HG03460 (cell line): Measurements from ENCODE around the gene TRAFD1.

ENCODE experiments used
- ATAC-seq: cut with Tn5 transposase; IDR thresholded peaks from one replicate; pipeline ENCODE4 v1.9.1; 2021; ENCODE audit not compliant: unreplicated experiment

Gene TRAFD1

DNA sequence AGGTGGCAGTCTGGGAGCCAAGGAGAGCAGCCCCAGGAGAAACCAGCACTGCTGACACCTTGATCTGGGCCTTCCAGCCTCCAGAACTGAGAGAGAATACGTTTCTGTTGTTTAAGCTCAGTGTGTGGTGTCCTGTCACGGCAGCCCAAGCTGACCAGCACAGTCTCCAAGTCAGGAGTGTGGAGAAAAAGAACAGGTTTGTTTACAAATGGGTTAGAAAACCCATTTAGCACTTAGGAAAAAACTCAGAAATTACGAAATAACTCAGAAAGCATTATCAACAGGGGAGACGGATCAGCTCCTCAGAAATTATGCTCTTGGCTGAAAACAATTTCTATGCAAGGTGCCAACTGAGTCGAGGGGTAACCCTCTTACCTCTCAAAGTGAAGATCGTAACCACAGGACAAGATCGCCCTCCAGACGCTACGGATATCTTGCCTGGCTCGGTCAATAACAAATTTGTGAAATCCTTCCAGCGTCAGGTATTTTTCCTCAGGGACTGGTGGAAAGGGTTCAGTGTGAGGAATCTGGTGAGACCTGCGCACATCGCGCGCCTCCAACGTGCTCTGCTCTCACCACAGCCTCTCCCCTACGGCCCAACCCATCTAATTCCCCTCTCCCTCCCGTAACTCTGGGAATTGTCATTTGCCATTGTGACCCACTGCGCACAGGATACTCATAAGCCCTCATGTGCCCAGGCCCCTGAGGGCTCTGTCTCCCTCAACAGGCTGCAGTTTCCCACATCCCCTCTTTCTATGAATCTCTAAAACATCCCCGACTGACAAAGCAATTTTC, 50.2 kb downstream of the TRAFD1 start:
- ATAC-seq: no peak

- no peak for ATAC-seq
These were observed 51.1 kb downstream of the TRAFD1 start for GRCh38 chr12:112176321-112177010.

- ATAC-seq: no peak
These were observed 53.4 kb downstream of the TRAFD1 start for GRCh38 chr12:112178796-112179195.

- no peak for ATAC-seq
These were observed 54.0 kb downstream of the TRAFD1 start for GRCh38 chr12:112179341-112179740.

DNA sequence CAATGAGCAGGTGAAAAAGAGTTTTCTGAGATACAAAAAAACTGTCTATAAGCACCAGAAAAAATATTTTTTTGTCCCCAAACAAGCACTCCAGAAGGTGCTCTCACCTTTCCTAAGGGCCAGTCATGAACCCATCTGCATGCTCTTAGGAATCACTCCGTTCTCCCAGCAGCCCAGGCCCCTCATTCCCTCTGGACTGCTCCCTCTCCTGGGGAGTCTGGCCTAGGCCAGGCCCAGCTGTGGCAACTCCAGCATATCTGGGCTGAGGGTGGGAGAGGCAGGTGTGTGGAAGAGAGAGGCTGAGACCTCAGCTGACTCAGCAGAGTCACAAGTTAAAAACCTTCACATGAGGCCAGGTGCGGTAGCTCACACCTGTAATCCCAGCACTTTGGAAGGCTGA, 54.6 kb downstream of the TRAFD1 start:
- no peak for ATAC-seq

DNA sequence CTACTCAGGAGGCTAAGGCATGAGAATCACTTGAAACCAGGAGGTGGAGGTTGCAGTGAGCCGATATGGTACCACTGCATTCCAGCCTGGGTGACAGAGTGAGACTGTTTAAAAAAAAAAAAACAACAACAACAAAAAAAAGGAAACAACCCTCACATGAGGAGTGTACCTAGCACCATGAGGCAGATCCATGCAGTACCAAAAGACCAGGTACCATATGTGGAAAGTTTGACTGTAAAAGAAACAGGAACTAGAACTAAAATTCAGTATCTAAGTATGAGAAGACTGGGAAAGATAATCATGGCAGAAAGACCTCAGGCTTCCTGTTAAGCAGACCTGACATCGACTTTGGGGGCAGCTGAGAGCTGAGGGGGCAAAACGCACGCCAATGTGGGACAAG, 55.1 kb downstream of the TRAFD1 start:
- no peak for ATAC-seq

GRCh38 chr12:112182499-112182898, 57.1 kb downstream of the TRAFD1 start:
- no peak for ATAC-seq

- ATAC-seq: no peak
These were observed 58.0 kb downstream of the TRAFD1 start for GRCh38 chr12:112183141-112184021.

DNA sequence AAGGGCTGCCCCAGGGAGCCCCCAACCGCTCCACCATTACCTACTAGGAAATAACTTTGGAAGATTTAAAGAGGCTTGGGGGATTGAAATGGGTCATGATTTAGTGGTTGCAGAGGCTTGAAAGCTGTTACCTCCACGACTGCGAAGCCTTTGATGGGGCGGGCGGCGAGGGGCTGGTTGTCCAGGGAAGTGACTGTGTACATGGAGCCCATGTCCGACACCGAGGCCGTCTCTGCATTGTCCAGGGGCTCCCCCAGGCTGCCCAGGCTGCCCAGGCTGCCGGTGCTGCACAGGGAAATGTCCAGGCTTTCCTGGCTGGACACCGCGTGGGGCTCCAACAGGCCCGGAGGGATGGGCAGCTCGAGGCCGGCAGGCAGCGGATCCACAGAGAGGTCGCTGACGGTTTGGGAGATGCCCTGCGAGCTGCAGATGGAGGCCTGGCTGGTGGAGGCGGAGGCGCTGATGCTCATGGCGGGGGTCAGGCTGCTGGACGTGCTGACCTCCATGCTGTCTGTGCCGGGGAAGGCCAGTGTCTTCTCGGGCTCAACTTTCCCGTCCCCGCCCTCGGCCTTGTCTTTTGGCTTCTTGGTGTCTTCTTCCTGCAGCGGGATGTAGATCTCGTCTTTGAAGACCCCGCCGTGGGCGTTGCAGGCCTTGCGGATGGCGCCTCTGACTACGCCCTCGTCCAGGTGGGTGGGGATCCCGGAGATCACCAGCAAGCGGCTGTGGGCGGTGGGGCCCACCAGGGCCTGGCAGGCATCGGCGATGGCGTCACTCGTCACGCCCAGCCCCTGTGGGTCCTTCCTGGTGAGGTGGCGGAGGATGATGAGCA, 58.9 kb downstream of the TRAFD1 start:
- ATAC-seq: no peak

GRCh38 chr12:112185093-112185923, 59.9 kb downstream of the TRAFD1 start:
- ATAC-seq: no peak

DNA sequence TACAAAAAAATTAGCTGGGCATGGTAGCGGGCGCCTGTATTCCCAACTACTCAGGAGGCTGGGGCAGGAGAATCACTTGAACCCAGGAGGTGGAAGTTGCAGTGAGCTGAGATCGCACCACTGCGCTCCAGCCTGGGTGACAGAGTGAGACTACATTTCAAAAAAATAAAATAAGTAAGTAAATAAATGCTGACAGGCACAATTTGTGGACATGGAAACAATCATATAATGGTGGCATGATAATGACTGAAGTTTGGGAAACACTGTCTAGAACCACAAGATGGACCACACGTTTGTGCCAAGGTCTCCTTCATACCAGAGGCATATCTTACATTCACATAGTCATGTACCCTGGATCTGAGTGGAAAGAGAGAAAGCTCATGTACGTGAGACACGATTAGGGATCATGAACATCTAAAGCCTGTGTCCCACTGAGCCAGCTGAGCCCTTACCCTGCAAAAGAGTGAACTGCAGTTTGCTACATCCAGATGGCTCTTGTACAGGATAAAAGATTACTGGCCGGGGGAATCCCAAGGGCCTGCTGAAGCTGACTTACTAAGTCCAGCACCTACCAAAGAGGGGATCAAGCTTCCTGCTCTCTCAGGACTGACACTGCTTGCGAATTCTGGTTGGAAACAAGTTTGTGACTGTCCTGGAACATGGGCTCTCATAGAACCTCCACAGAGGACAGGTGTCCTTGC, 62.9 kb downstream of the TRAFD1 start:
- no peak for ATAC-seq

- no peak for ATAC-seq
These were observed 65.1 kb downstream of the TRAFD1 start for GRCh38 chr12:112190231-112191025.

DNA sequence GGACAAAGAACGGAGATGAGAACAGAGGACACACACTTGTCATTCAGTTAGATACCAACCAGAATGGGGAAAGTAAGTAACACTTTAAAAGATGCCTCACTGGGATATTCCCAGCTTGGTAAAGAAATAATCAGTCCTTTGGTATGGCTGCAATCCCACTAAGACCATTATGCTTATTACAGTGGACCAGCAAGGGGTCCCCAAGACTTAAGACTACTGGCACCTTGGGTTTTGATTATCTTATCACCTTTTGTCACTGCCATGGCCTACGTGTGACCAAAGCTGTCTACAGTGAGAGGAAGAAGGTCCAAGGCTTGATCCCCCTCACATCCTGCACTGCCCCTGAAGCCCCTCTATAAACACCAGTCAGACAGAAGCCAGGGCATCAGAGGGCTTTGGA, 65.8 kb downstream of the TRAFD1 start:
- no peak for ATAC-seq

- ATAC-seq: no peak
These were observed 66.5 kb downstream of the TRAFD1 start for GRCh38 chr12:112191840-112192321.

GRCh38 chr12:112192475-112192874, 67.1 kb downstream of the TRAFD1 start:
- no peak for ATAC-seq

DNA sequence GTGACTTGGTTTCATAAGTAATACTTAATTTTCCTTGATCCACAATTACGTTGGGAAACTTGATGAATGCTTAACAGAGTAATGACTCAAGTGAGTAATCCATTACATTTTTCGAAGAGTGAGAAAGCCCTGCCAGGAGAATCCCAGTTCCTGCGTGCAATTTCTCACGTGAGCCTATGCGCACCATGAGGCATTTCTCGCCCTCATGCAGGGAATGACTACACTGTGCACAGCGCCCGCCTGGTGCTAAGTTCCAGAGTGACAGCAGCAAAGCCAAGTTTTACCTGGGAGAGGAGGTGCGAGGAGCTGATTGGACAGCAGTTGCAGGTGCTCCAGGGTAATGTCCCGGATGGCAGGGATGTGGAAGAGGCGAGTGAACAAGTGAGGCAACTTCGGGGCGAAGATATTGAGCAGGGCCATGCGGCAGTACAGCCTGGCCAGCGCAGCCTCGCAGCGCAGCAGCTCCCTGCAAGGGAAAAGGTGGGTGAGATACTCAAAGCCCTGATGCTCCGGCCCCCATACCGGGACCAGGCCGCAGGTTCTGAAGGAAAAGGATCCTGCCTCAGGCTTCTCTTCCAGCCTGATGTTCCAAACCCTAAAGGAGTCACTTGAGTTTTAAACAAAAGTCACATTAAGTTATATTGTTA, 69.4 kb downstream of the TRAFD1 start:
- no peak for ATAC-seq

- ATAC-seq: no peak
These were observed 71.0 kb downstream of the TRAFD1 start for GRCh38 chr12:112196196-112196875.
